Lung (tissue), 12 donors: ENCODE results near the gene RASA3. TPM values are rescaled to one million over a fixed set of nuclear protein-coding genes. Genes with fewer than 3 reads are reported as not detected.

Source experiments
- ATAC-seq: fragments of 200-7000 bp; cut with Tn5 transposase; one replicate; pipeline ENCODE4 v1.9.1; 2020; ENCODE audit warnings: moderate number of reproducible peaks; ENCODE audit not compliant: insufficient read depth, low FRiP score
- DNase-seq, 3 donors: peaks; one replicate each; pipeline ENCODE4 v3.0.0-alpha.2; 2013 to 2017
- H3K27ac ChIP-seq, 2 donors: one replicate each; pipeline ENCODE4 v1.5.1; 2013; ENCODE audit warnings: mild to moderate bottlenecking in 2 of 2, moderate library complexity in 2 of 2, control low read depth in 1 of 2, inconsistent platforms in 1 of 2, low read depth in 1 of 2, low read length in 1 of 2
- H3K27me3 ChIP-seq, 3 donors: one replicate each; pipeline ENCODE4 v1.5.1; 2013; ENCODE audit warnings: low read length in 2 of 3; ENCODE audit not compliant: control insufficient read depth in 3 of 3, insufficient read depth in 3 of 3
- H3K36me3 ChIP-seq, 4 donors: one replicate each; pipeline ENCODE4 v1.5.1; 2013; ENCODE audit warnings: low read length in 4 of 4, mild to moderate bottlenecking in 1 of 4, moderate library complexity in 1 of 4; ENCODE audit not compliant: control insufficient read depth in 4 of 4, insufficient read depth in 4 of 4
- H3K4me1 ChIP-seq, 5 donors: one replicate each; pipeline ENCODE4 v1.5.1; 2013; ENCODE audit warnings: low read length in 5 of 5, mild to moderate bottlenecking in 2 of 5, moderate library complexity in 1 of 5; ENCODE audit not compliant: control insufficient read depth in 5 of 5, insufficient read depth in 5 of 5
- H3K4me3 ChIP-seq: one replicate; pipeline ENCODE4 v1.5.1; 2013; ENCODE audit warnings: mild to moderate bottlenecking, control low read depth, moderate library complexity
- H3K9ac ChIP-seq, 2 donors: one replicate each; pipeline ENCODE4 v1.5.1; 2013; ENCODE audit warnings: low read length in 2 of 2, control low read depth in 1 of 2; ENCODE audit not compliant: insufficient read depth in 1 of 2
- H3K9me3 ChIP-seq, 4 donors: one replicate each; pipeline ENCODE4 v1.5.1; 2013; ENCODE audit warnings: low read length in 3 of 4, mild to moderate bottlenecking in 1 of 4, moderate library complexity in 1 of 4; ENCODE audit not compliant: control insufficient read depth in 4 of 4, insufficient read depth in 3 of 4
- CTCF ChIP-seq: IDR thresholded peaks from 2 replicates; pipeline ENCODE4 v1.5.1; 2012; ENCODE audit warnings: mild to moderate bottlenecking; ENCODE audit errors: control extremely low read depth, extremely low read depth
- WGBS, 2 donors: extraction: QIAGEN DNeasy Blood & Tissue Kit; methylation state at CpG; one replicate each; pipeline ENCODE4 v1.1.7; 2013; 5-methylcytosine and 5-hydroxymethylcytosine counted together
- polyA plus RNA-seq, 2 donors: library from polyadenylated mRNA; stranded (reverse); fragments of 200-250 nt; gene quantifications; one replicate each; pipeline ENCODE4 v1.2.1, GENCODE V29; 2013
- total RNA-seq, 2 donors: library from RNA; depleted of rRNA in 1 of 2; stranded (reverse); fragments of >200 nt in 1 of 2; gene quantifications; one replicate each; pipeline ENCODE4 v1.2.1, GENCODE V29; 2014 to 2021
- donor health status: control.
- donor health status: control.
- donor health status: Bipolar disorder and iron deficiency.
- donor health status: healthy.
- donor health status: DM: yes; HTN: yes; CAD: no.

The RASA3 gene
- total and polyA plus RNA-seq, 4 donors = 7.4 to 22.8 (median 16.2) TPM

DNA sequence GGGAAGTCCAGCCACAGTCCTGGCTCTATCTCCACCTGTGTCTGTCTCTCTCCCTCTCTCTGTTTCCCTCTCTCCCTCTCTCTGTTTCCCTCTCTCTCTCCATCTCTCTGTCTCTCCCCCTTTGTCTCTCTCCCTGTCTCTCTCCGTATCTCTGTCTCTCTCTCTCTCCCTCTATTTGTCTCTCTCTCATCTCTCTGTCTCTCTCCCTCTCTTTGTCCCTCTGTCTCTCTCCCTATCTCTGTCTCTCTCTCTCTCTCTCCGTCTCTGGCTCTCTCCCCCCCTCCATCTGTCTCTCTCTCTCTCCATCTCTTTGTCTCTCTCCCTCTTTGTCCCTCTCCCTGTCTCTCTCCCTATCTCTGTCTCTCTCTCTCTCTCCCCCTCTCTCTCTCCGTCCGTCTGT lies 119.1 kb downstream of the RASA3 start:
- Histone ChIP-seq H3K27me3 (no peaks in the 10 kb centered on the region), H3K27ac (no peak overlapping the region), H3K9ac (no peak overlapping the region), H3K4me3 (no peak overlapping the region), H3K4me1 (peaks cover 0 to 2% (median 0%) of the 10 kb centered on the region in 5 donors), H3K9me3 (peaks cover 0 to 2% (median 0%) of the 10 kb centered on the region in 4 donors), H3K36me3 (peaks cover 2 to 60% (median 11%) of the 10 kb centered on the region in 4 donors)
- no peak for TF ChIP-seq CTCF
- ATAC-seq (no peak), DNase-seq (no peak)
- 72% methylated on average over 4 of the region's 4 CpGs for WGBS, 2 donors

- Histone ChIP-seq H3K4me1 (peaks cover 0 to 2% (median 0%) of the 10 kb centered on the region in 5 donors), H3K4me3 (no peak overlapping the region), H3K9ac (no peak overlapping the region), H3K27ac (no peak overlapping the region), H3K9me3 (peaks cover 0 to 2% (median 0%) of the 10 kb centered on the region in 4 donors), H3K36me3 (peaks cover 2 to 57% (median 11%) of the 10 kb centered on the region in 4 donors), H3K27me3 (no peaks in the 10 kb centered on the region)
- no peak for ATAC-seq
- 93 to 94% methylated on average over 21 of the region's 21 CpGs for WGBS, 2 donors
- no peak for DNase-seq
- TF ChIP-seq CTCF = no peak
Measured at GRCh38 chr13:114012921-114013320, 119.5 kb downstream of the RASA3 start.

- H3K9me3 ChIP-seq = peaks cover 0 to 2% (median 0%) of the 10 kb centered on the region in 4 donors
- ATAC-seq = no peak
- no peak overlapping the region for H3K9ac ChIP-seq
- H3K27me3 ChIP-seq = no peaks in the 10 kb centered on the region
- DNase-seq = no peak
- H3K4me3 ChIP-seq = no peak overlapping the region
- peaks cover 2 to 51% (median 11%) of the 10 kb centered on the region in 4 donors for H3K36me3 ChIP-seq
- no peak for TF ChIP-seq CTCF
- peaks cover 0 to 2% (median 0%) of the 10 kb centered on the region in 5 donors for H3K4me1 ChIP-seq
- peak overlapping the region in 1 of 2 donors; percentile 10 for H3K27ac ChIP-seq
- WGBS, 2 donors = 92% methylated on average over 17 of the region's 17 CpGs
Measured at GRCh38 chr13:114012141-114012540, 120.3 kb downstream of the RASA3 start.

GRCh38 chr13:114011226-114011625 lies 121.2 kb downstream of the RASA3 start:
- no peak overlapping the region for H3K4me3 ChIP-seq
- H3K36me3 ChIP-seq = peaks cover 2 to 46% (median 11%) of the 10 kb centered on the region in 4 donors
- TF ChIP-seq CTCF = no peak
- H3K9ac ChIP-seq = no peak overlapping the region
- H3K27ac ChIP-seq = no peak overlapping the region
- ATAC-seq (no peak), DNase-seq (no peak)
- H3K9me3 ChIP-seq = peaks cover 0 to 2% (median 0%) of the 10 kb centered on the region in 4 donors
- peaks cover 0 to under 1% (median 0%) of the 10 kb centered on the region in 5 donors for H3K4me1 ChIP-seq
- WGBS, 2 donors = 97% methylated on average over 19 of the region's 19 CpGs
- H3K27me3 ChIP-seq = no peaks in the 10 kb centered on the region
